CMK (cell line): ENCODE measurements around the gene WDR33.

Experiments used
- DNase-seq: peaks from one replicate; pipeline ENCODE4 v3.0.0-alpha.2; 2010; ENCODE audit warnings: low read depth

The WDR33 gene

GRCh38 chr2:127718271-127718670 is 92.7 kb downstream of the WDR33 start:
- no peak for DNase-seq

- no peak for DNase-seq
Observed at GRCh38 chr2:127715778-127716449, 95.1 kb downstream of the WDR33 start.

GRCh38 chr2:127713562-127713961 is 97.4 kb downstream of the WDR33 start:
- DNase-seq, result no peak

GRCh38 chr2:127712999-127713398 is 98.0 kb downstream of the WDR33 start:
- no peak for DNase-seq

- no peak for DNase-seq
Observed at GRCh38 chr2:127709336-127709735, 101.6 kb downstream of the WDR33 start.

- DNase-seq, result no peak
Observed at GRCh38 chr2:127707890-127708648, 102.9 kb downstream of the WDR33 start.

- no peak for DNase-seq
Observed at GRCh38 chr2:127706215-127706990, 104.6 kb downstream of the WDR33 start.

- DNase-seq, result no peak
Observed at GRCh38 chr2:127705391-127706065, 105.4 kb downstream of the WDR33 start.

GRCh38 chr2:127704641-127705390 is 106.2 kb downstream of the WDR33 start:
- DNase-seq, result no peak

- no peak for DNase-seq
Observed at GRCh38 chr2:127703282-127703681, 107.7 kb downstream of the WDR33 start.

- no peak for DNase-seq
Observed at GRCh38 chr2:127702395-127703009, 108.5 kb downstream of the WDR33 start.

GRCh38 chr2:127701651-127702394 is 109.1 kb downstream of the WDR33 start:
- DNase-seq, result peak; percentile 36

- peak; percentile 77 for DNase-seq
Observed at GRCh38 chr2:127701193-127701650, 109.7 kb downstream of the WDR33 start, which contains the start of gene SFT2D3. SFT2D3 (plus strand) TSS chr2:127701497; CDS start chr2:127701529, 32 bp downstream.

GRCh38 chr2:127700527-127701192 is 110.3 kb downstream of the WDR33 start:
- DNase-seq, result peak; percentile 32

GRCh38 chr2:127698553-127699355 is 112.2 kb downstream of the WDR33 start:
- no peak for DNase-seq

GRCh38 chr2:127697482-127698180 is 113.3 kb downstream of the WDR33 start:
- no peak for DNase-seq

GRCh38 chr2:127695491-127696472 is 115.2 kb downstream of the WDR33 start:
- no peak for DNase-seq
